DOHH2 (cell line): ENCODE data around the gene MICU2.
"Not testable (repeated sequence)": the region's sequence is repeated elsewhere in the genome, so short reads cannot be mapped to it uniquely, and the experiment has no call there.

Source experiments
- H3F3A ChIP-seq: fragments of 200-600 bp; sonication (generic), shearing (Covaris generic); 2 replicates; pipeline ENCODE4 v1.6.0; 2016; ENCODE audit warnings: antibody characterized with exemption, mild to moderate bottlenecking; ENCODE audit not compliant: control insufficient read depth, insufficient read depth
- H3K27ac ChIP-seq: fragments of 200-600 bp; sonication (generic); 2 replicates; pipeline ENCODE4 v1.5.1; 2014; ENCODE audit warnings: low read depth, mild to moderate bottlenecking, low read length, moderate library complexity
- H3K27me3 ChIP-seq: fragments of 200-600 bp; sonication (generic); 2 replicates; pipeline ENCODE4 v1.6.1; 2014; ENCODE audit warnings: mild to moderate bottlenecking, low read length, mixed read lengths; ENCODE audit not compliant: control insufficient read depth
- H3K36me3 ChIP-seq: fragments of 200-600 bp; sonication (generic); 2 replicates; pipeline ENCODE4 v1.6.1; 2014; ENCODE audit warnings: mild to moderate bottlenecking, low read length, moderate library complexity, mixed read lengths; ENCODE audit not compliant: control insufficient read depth
- H3K4me1 ChIP-seq: fragments of 200-600 bp; sonication (generic); 2 replicates; pipeline ENCODE4 v1.6.1; 2014; ENCODE audit warnings: mild to moderate bottlenecking, low read length, mixed read lengths; ENCODE audit not compliant: control insufficient read depth
- H3K4me2 ChIP-seq: fragments of 200-600 bp; sonication (generic); 2 replicates; pipeline ENCODE4 v1.6.0; 2014; ENCODE audit warnings: mild to moderate bottlenecking, low read length, moderate library complexity
- H3K4me3 ChIP-seq: fragments of 200-600 bp; sonication (generic); 2 replicates; pipeline ENCODE4 v1.5.1; 2014; ENCODE audit warnings: mild to moderate bottlenecking, low read length, mixed read lengths
- H3K79me2 ChIP-seq: fragments of 200-600 bp; sonication (generic); 2 replicates; pipeline ENCODE4 v1.6.1; 2014; ENCODE audit warnings: mild to moderate bottlenecking, low read length, mixed read lengths; ENCODE audit not compliant: control insufficient read depth
- H3K9me2 ChIP-seq: fragments of 200-600 bp; sonication (generic); replicated peaks from 2 replicates; pipeline ENCODE4 v1.6.1; 2014; ENCODE audit warnings: mild to moderate bottlenecking, low read length, mixed read lengths; ENCODE audit not compliant: control insufficient read depth
- H3K9me3 ChIP-seq: fragments of 200-600 bp; sonication (generic); 2 replicates; pipeline ENCODE4 v1.6.1; 2014; ENCODE audit warnings: antibody characterized with exemption, low read length, mixed read lengths; ENCODE audit not compliant: control insufficient read depth, insufficient read depth
- H4K20me1 ChIP-seq: fragments of 200-600 bp; sonication (generic); 2 replicates; pipeline ENCODE4 v1.6.0; 2014; ENCODE audit warnings: low read depth, mild to moderate bottlenecking, antibody characterized with exemption, low read length, moderate library complexity; ENCODE audit not compliant: control insufficient read depth, insufficient read depth
- CTCF ChIP-seq: fragments of 200-600 bp; sonication (generic); IDR thresholded peaks from one replicate; pipeline ENCODE4 v1.5.1; 2014; ENCODE audit warnings: antibody characterized with exemption, mild to moderate bottlenecking, low read depth, low read length; ENCODE audit not compliant: poor library complexity, severe bottlenecking
- EZH2phosphoT487 ChIP-seq: fragments of 200-600 bp; sonication (generic); IDR thresholded peaks from 2 replicates; pipeline ENCODE4 v1.6.1; 2017; ENCODE audit warnings: borderline replicate concordance, mild to moderate bottlenecking, antibody characterized with exemption, low read length, moderate library complexity, mixed read lengths

MICU2 gene

GRCh38 chr13:21590231-21590630, 13.7 kb downstream of the MICU2 start:
- Histone ChIP-seq H3F3A (no peaks in the 10 kb centered on the region), H3K4me3 (no peak overlapping the region), H3K4me1 (peaks cover 31% of the 10 kb centered on the region), H3K4me2 (no peak overlapping the region), H3K27me3 (no peaks in the 10 kb centered on the region), H3K9me2 (no peaks in the 10 kb centered on the region), H3K9me3 (no peaks in the 10 kb centered on the region), H3K27ac (no peak overlapping the region), H3K36me3 (peaks cover 1% of the 10 kb centered on the region; the same call in 1 of the 2 replicates), H3K79me2 (peaks cover 98% of the 10 kb centered on the region), H4K20me1 (no peaks in the 10 kb centered on the region; the same call in 1 of the 2 replicates)
- TF ChIP-seq CTCF, result no peak
- TF ChIP-seq EZH2phosphoT487, result no peak

GRCh38 chr13:21589510-21589909, 14.5 kb downstream of the MICU2 start:
- not testable (repeated sequence) for H4K20me1 ChIP-seq, H3K27ac ChIP-seq, H3K9me3 ChIP-seq, H3K9me2 ChIP-seq, H3F3A ChIP-seq, H3K4me3 ChIP-seq, H3K36me3 ChIP-seq, H3K4me2 ChIP-seq, H3K27me3 ChIP-seq
- Histone ChIP-seq H3K79me2 (peaks cover 97% of the 10 kb centered on the region), H3K4me1 (peaks cover 24% of the 10 kb centered on the region)

GRCh38 chr13:21588411-21588810, 15.6 kb downstream of the MICU2 start:
- peaks cover 94% of the 10 kb centered on the region for H3K79me2 ChIP-seq

GRCh38 chr13:21584973-21585592, 18.9 kb downstream of the MICU2 start:
- H3K4me3 ChIP-seq, result no peak overlapping the region
- H3K79me2 ChIP-seq, result peaks cover 87% of the 10 kb centered on the region
- H3K4me2 ChIP-seq, result no peak overlapping the region
- no peaks in the 10 kb centered on the region for H3K9me2 ChIP-seq
- H4K20me1 ChIP-seq, result no peaks in the 10 kb centered on the region; the same call in 1 of the 2 replicates
- H3K27ac ChIP-seq, result no peak overlapping the region
- peaks cover 4% of the 10 kb centered on the region for H3K9me3 ChIP-seq
- no peaks in the 10 kb centered on the region for H3F3A ChIP-seq
- H3K4me1 ChIP-seq, result peaks cover 6% of the 10 kb centered on the region
- H3K36me3 ChIP-seq, result peaks cover 7% of the 10 kb centered on the region
- no peaks in the 10 kb centered on the region for H3K27me3 ChIP-seq
- TF ChIP-seq EZH2phosphoT487, result no peak
- TF ChIP-seq CTCF, result no peak

More at GRCh38 chr13:21588411-21588810, 15.6 kb downstream of the MICU2 start:
- H4K20me1 ChIP-seq, H3K27ac ChIP-seq, H3K27me3 ChIP-seq, H3K9me3 ChIP-seq, H3K4me3 ChIP-seq, H3F3A ChIP-seq, H3K4me2 ChIP-seq, H3K36me3 ChIP-seq, H3K9me2 ChIP-seq: not testable (repeated sequence)
- H3K4me1 ChIP-seq, result peaks cover 20% of the 10 kb centered on the region
